Measurements from ENCODE around the gene UGT1A1.

- no peak for TF ChIP-seq EZH2 (IDR thresholded peaks at IDR 0.05)
- TF ChIP-seq POLR2AphosphoS5 (IDR thresholded peaks at IDR 0.05; ENCODE audit: borderline replicate concordance, low read depth, low read length), result no peak
These were observed 35.7 kb downstream of the UGT1A1 start for GRCh38 chr2:233795735-233796171.

Data from SK-N-MC (cell line).